Upper lobe of right lung (tissue), 1 donor: Measurements from ENCODE around the gene NXPH3. TPM values are rescaled to one million over a fixed set of nuclear protein-coding genes. Genes with fewer than 3 reads are reported as not detected.

Experiments used
- ATAC-seq: fragments of 200-7000 bp; cut with Tn5 transposase; one replicate; pipeline ENCODE4 v1.9.1; 2020; ENCODE audit warnings: mild to moderate bottlenecking, moderate library complexity
- DNase-seq: peaks from one replicate; pipeline ENCODE4 v3.0.0-alpha.2; 2020
- H3K27ac ChIP-seq: fragments of 200-600 bp; one replicate; pipeline ENCODE4 v1.8.0; 2022
- H3K27me3 ChIP-seq: fragments of 200-600 bp; one replicate; pipeline ENCODE4 v1.8.0; 2022; ENCODE audit warnings: mild to moderate bottlenecking
- H3K36me3 ChIP-seq: fragments of 200-600 bp; one replicate; pipeline ENCODE4 v1.8.0; 2022
- H3K4me1 ChIP-seq: fragments of 200-600 bp; one replicate; pipeline ENCODE4 v1.8.0; 2022
- H3K4me3 ChIP-seq: fragments of 200-600 bp; one replicate; pipeline ENCODE4 v1.8.0; 2022; ENCODE audit warnings: mild to moderate bottlenecking
- H3K9me3 ChIP-seq: fragments of 200-600 bp; one replicate; pipeline ENCODE4 v1.8.0; 2022
- intact Hi-C: fragments of 100-400 bp; cut with DNase I; formaldehyde crosslinking; loops from one replicate; pipeline ENCODE4 v1.11.0; 2022
- total RNA-seq: library from RNA; stranded (reverse); fragmentation: NEBNext Ultra II Directional; extraction: Animal tissue kit (Norgen Biotek cat#: 25700); gene quantifications from one replicate; pipeline ENCODE4 v1.2.1, GENCODE V29; 2021
- TF ChIP-seq, protein P1 (sequence below): fragments of 200-600 bp; IDR thresholded peaks from one replicate; pipeline ENCODE4 v1.8.0; 2022; ENCODE audit warnings: antibody characterized with exemption
- donor health status: DM: no; HTN: yes; CAD: no; lungs with severe emphysema.

NXPH3 gene
- total RNA-seq, 1 donor from 2014 or later = 6.3 TPM

- no peak for DNase-seq
Measured at GRCh38 chr17:49624896-49625295, 49.2 kb downstream of the NXPH3 start.

GRCh38 chr17:49629447-49629846, 53.8 kb downstream of the NXPH3 start:
- ATAC-seq (no peak), DNase-seq (no peak)
- H3K9me3 ChIP-seq = no peaks in the 10 kb centered on the region
- H3K27ac ChIP-seq = peak overlapping the region; percentile 43
- H3K36me3 ChIP-seq = no peaks in the 10 kb centered on the region
- peaks cover 58% of the 10 kb centered on the region for H3K4me1 ChIP-seq
- intact Hi-C loops = no loop called here
- no peaks in the 10 kb centered on the region for H3K27me3 ChIP-seq
- H3K4me3 ChIP-seq = no peak overlapping the region
- TF ChIP-seq, protein P1, sequence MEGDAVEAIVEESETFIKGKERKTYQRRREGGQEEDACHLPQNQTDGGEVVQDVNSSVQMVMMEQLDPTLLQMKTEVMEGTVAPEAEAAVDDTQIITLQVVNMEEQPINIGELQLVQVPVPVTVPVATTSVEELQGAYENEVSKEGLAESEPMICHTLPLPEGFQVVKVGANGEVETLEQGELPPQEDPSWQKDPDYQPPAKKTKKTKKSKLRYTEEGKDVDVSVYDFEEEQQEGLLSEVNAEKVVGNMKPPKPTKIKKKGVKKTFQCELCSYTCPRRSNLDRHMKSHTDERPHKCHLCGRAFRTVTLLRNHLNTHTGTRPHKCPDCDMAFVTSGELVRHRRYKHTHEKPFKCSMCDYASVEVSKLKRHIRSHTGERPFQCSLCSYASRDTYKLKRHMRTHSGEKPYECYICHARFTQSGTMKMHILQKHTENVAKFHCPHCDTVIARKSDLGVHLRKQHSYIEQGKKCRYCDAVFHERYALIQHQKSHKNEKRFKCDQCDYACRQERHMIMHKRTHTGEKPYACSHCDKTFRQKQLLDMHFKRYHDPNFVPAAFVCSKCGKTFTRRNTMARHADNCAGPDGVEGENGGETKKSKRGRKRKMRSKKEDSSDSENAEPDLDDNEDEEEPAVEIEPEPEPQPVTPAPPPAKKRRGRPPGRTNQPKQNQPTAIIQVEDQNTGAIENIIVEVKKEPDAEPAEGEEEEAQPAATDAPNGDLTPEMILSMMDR = no peak

More at GRCh38 chr17:49624896-49625295, 49.2 kb downstream of the NXPH3 start:
- no peak for ATAC-seq
- Histone ChIP-seq H3K36me3 (peaks cover 30% of the 10 kb centered on the region), H3K27ac (no peak overlapping the region), H3K4me1 (peaks cover 28% of the 10 kb centered on the region), H3K27me3 (no peaks in the 10 kb centered on the region), H3K9me3 (no peaks in the 10 kb centered on the region), H3K4me3 (no peak overlapping the region)
- TF ChIP-seq, protein P1 = no peak
- intact Hi-C loops = no loop called here

DNA sequence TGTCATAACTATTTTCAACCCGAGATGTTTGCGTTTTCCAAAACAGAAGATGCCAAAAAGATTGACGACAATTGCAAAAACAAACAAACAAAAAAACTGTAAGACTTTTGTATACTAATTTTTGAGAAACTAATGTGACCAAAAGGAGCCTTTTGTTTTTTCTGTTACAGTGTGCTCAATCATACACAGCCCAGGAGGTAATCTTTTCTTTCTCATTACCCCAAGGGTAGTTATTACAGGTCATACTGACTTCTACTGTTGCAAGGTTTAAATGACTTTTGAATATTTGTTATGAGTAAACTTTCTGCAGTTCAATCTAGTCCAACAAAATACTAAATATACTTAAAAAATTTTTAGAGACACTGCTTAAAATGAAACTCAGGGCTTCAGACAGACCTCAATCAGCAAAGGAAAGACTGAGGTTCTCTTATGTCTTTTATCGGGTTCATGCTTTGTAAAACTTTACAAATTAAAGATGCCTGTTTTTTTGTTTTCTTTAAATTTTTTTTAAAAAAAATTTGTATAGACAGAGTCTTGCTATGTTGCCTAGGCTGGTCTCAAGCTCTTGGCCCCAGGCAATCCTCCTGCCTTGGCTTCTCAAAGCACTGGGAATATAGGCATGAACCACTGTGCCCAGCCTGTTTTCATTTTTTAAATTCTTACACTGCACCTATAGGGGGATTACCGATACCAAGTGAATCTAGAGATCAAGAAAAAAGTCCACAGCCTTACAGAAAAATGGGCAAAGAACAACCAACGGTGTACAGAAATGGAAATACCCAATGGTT, 54.6 kb downstream of the NXPH3 start:
- Histone ChIP-seq H3K9me3 (no peaks in the 10 kb centered on the region), H3K36me3 (no peaks in the 10 kb centered on the region), H3K27me3 (no peaks in the 10 kb centered on the region), H3K4me3 (no peak overlapping the region), H3K27ac (no peak overlapping the region), H3K4me1 (peaks cover 64% of the 10 kb centered on the region)
- ATAC-seq (no peak), DNase-seq (no peak)
- intact Hi-C loops = no loop called here
- TF ChIP-seq, protein P1 = no peak

- no peak overlapping the region for H3K4me3 ChIP-seq
- DNase-seq (no peak), ATAC-seq (no peak)
- no peaks in the 10 kb centered on the region for H3K27me3 ChIP-seq
- H3K36me3 ChIP-seq = no peaks in the 10 kb centered on the region
- peaks cover 64% of the 10 kb centered on the region for H3K4me1 ChIP-seq
- no peak overlapping the region for H3K27ac ChIP-seq
- no peaks in the 10 kb centered on the region for H3K9me3 ChIP-seq
- intact Hi-C loops = no loop called here
- TF ChIP-seq, protein P1 = no peak
Measured at GRCh38 chr17:49631496-49631895, 55.8 kb downstream of the NXPH3 start.

Other genes starting within 250 kb of the NXPH3 start
- gene ZNF652, start 213.6 kb upstream of the NXPH3 start, total RNA-seq = 49.8 TPM
- 127 TPM for gene PHB1, start 161.0 kb upstream of the NXPH3 start, total RNA-seq
- gene NGFR, start 80.6 kb upstream of the NXPH3 start, total RNA-seq = 0.78 TPM
- gene SPOP, start 102.2 kb downstream of the NXPH3 start, total RNA-seq = 87.3 TPM
- 48.1 TPM for gene SLC35B1, start 132.1 kb downstream of the NXPH3 start, total RNA-seq
- gene FAM117A, start 188.3 kb downstream of the NXPH3 start, total RNA-seq = 11.8 TPM
- 61.4 TPM for gene KAT7, start 212.8 kb downstream of the NXPH3 start, total RNA-seq